ENCODE data around the gene REEP6. TPM values are rescaled to one million over a fixed set of nuclear protein-coding genes. Genes with fewer than 3 reads are reported as not detected.

Gene REEP6
- total RNA-seq, 1 experiment from 2014 or later, result 10.5 TPM

DNA sequence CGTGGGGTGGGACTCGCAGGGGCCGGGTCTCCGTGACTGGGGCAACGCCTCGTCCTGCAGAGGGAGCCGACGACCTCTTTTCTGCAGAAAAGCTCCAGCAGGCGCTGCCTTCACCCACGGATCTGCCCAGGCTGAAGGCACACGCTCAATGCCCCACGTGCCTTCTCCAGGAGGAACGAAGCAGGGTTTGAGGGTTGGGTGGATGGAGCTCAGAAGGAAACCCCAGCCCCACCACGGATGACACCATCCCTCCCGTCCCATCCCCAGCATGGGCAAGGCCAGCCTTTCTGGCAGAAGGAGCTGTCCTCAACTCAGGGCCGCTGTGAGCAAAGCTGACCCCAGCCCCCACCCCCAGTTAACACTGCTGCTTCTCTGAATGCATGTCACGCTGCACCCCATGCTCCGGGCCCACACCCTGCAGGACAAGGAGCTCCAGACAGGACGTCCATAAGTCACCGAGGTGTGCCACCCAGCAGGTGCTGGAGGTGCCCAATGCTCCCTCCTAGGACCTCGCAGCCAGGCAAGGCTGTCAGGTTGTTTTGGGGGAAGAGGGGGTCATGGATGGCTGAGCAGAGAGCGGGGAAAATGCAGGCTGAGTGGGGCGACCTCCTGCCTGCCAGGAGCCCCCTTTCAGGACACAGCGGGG lies 19.3 kb upstream of the REEP6 start:
- H4K5ac ChIP-seq (ENCODE audit: insufficient read length, low read depth, low read length), result no peak overlapping the region
- H3K27me3 ChIP-seq (ENCODE audit: insufficient read depth, low read length), result peaks cover 37% of the 10 kb centered on the region
- H3K27ac ChIP-seq (ENCODE audit: insufficient read length, low read depth, low read length), result no peak overlapping the region
- Mint-ChIP-seq H3K4me1 (peaks cover 2 to 9% of the 10 kb centered on the region in 2 experiments; a peak in 3 of 4 replicates), H3K27me3 (ENCODE audit: low read depth) (peaks cover 57% of the 10 kb centered on the region), H3K9me3 (no peaks in the 10 kb centered on the region), H3K36me3 (ENCODE audit: insufficient read depth in 1 of 3, low read depth in 3 of 3) (0 out of 7 replicates have a peak, but pooled peaks cover 0 to 6% (median 0%) of the 10 kb centered on the region in 3 experiments), H3K4me3 (no peak overlapping the region; a peak in 1 of 5 replicates), H3K27ac (no peak overlapping the region)
- peaks cover 9% of the 10 kb centered on the region for H3K23me2 ChIP-seq (ENCODE audit: insufficient read length, low read depth, low read length, poor library complexity, severe bottlenecking)
- H4K91ac ChIP-seq (ENCODE audit: insufficient read length, low read depth, low read length), result no peak overlapping the region
- no peak overlapping the region for H3K18ac ChIP-seq (ENCODE audit: insufficient read length, low read depth, low read length)
- H2BK12ac ChIP-seq (ENCODE audit: insufficient read length, low read depth, low read length), result no peak overlapping the region
- H2BK20ac ChIP-seq (ENCODE audit: low read depth, low read length, poor library complexity, severe bottlenecking), result no peak overlapping the region
- H4K8ac ChIP-seq (replicated peaks; ENCODE audit: insufficient read length, low read depth, low read length), result no peak overlapping the region
- H3K9ac ChIP-seq (ENCODE audit: extremely low read depth, insufficient read length, low read length), result no peak overlapping the region
- H3K4ac ChIP-seq (ENCODE audit: low read depth, low read length), result no peak overlapping the region
- no peak overlapping the region for H3K23ac ChIP-seq (ENCODE audit: insufficient read length, low read depth, low read length)
- DNase-seq, result no peak
- no peaks in the 10 kb centered on the region for H3K79me2 ChIP-seq (ENCODE audit: insufficient read depth, low read length)
- WGBS (ENCODE audit: extremely low coverage, insufficient read length, low lambda C conversion rate), result no CpG with 5 or more reads among the region's 24 CpGs
- H3K4me1 ChIP-seq (ENCODE audit: insufficient read depth, low read length), result no peaks in the 10 kb centered on the region
- H2BK5ac ChIP-seq (ENCODE audit: insufficient read length, low read length), result no peak overlapping the region
- H3T11ph ChIP-seq (ENCODE audit: low read length), result no peak overlapping the region
- TF ChIP-seq CTCF (conservative IDR thresholded peaks at IDR 0.05), result no peak; the same call in 2 of the 3 replicates
- no peak overlapping the region for H3K14ac ChIP-seq (ENCODE audit: insufficient read depth, low read length)
- no peak overlapping the region for H2AFZ ChIP-seq (ENCODE audit: low read length)
- no peak overlapping the region for H2AK5ac ChIP-seq (ENCODE audit: insufficient read length, low read length)
- H3K9me3 ChIP-seq (ENCODE audit: control insufficient read depth, low read depth, low read length), result no peaks in the 10 kb centered on the region
- no peak overlapping the region for H3K56ac ChIP-seq (ENCODE audit: insufficient read length, low read depth, low read length)
- H3K4me2 ChIP-seq (ENCODE audit: insufficient read depth, insufficient read length, low read length), result no peak overlapping the region
- H2BK15ac ChIP-seq (ENCODE audit: low read depth, low read length), result no peak overlapping the region
- no peaks in the 10 kb centered on the region for H3K79me1 ChIP-seq (ENCODE audit: insufficient read depth, low read depth, low read length, poor library complexity, severe bottlenecking)
- no peak overlapping the region for H2BK120ac ChIP-seq (ENCODE audit: low read depth, low read length, poor library complexity, severe bottlenecking)
- H4K20me1 ChIP-seq (ENCODE audit: control insufficient read depth, insufficient read depth, insufficient read length), result peaks cover 3% of the 10 kb centered on the region
